Eye (tissue), 1 donor: ENCODE data around the gene MIER2.

Experiments used
- DNase-seq: peaks from one replicate; pipeline ENCODE4 v3.0.0-alpha.2; 2015

MIER2 gene

GRCh38 chr19:306151-306900 is 38.3 kb downstream of the MIER2 start:
- DNase-seq: no peak

GRCh38 chr19:305240-306150 is 39.1 kb downstream of the MIER2 start:
- DNase-seq: no peak

- DNase-seq: no peak
Observed at GRCh38 chr19:296476-297225, 47.9 kb downstream of the MIER2 start.

- no peak for DNase-seq
Observed at GRCh38 chr19:295687-296370, 48.8 kb downstream of the MIER2 start.

GRCh38 chr19:294946-295686 is 49.5 kb downstream of the MIER2 start:
- peak; percentile 66 for DNase-seq

GRCh38 chr19:294341-294945 is 50.2 kb downstream of the MIER2 start:
- DNase-seq: peak; percentile 70

GRCh38 chr19:293436-294110 is 51.0 kb downstream of the MIER2 start:
- DNase-seq: no peak

GRCh38 chr19:292951-293350 is 51.6 kb downstream of the MIER2 start:
- DNase-seq: no peak

- no peak for DNase-seq
Observed at GRCh38 chr19:292281-292884, 52.2 kb downstream of the MIER2 start.

- DNase-seq: no peak
Observed at GRCh38 chr19:291561-292280, 52.9 kb downstream of the MIER2 start.

- DNase-seq: peak; percentile 37
Observed at GRCh38 chr19:291006-291521, 53.5 kb downstream of the MIER2 start, which contains the start of gene PLPP2. Gene PLPP2, minus strand, starts transcription at chr19:291403. Its CDS starts 67 bp downstream, at chr19:291336.

GRCh38 chr19:290372-291005 is 54.1 kb downstream of the MIER2 start:
- DNase-seq: peak; percentile 34

GRCh38 chr19:289651-290371 is 54.8 kb downstream of the MIER2 start:
- DNase-seq: no peak

GRCh38 chr19:288911-289310 is 55.7 kb downstream of the MIER2 start:
- no peak for DNase-seq

GRCh38 chr19:287381-287871 is 57.2 kb downstream of the MIER2 start:
- DNase-seq: no peak

GRCh38 chr19:283395-283794 is 61.2 kb downstream of the MIER2 start:
- no peak for DNase-seq

GRCh38 chr19:282501-282900 is 62.1 kb downstream of the MIER2 start:
- DNase-seq: no peak

GRCh38 chr19:281992-282391 is 62.6 kb downstream of the MIER2 start:
- DNase-seq: no peak
